NCI-H128 (cell line): ENCODE results near the gene RUNX2.

Source experiments
- DNase-seq: peaks from one replicate; lab custom pipeline; 2025; ENCODE audit not compliant: unreplicated experiment; lab: John Stamatoyannopoulos, UW

RUNX2 gene

GRCh38 chr6:45400021-45400420 is 71.9 kb downstream of the RUNX2 start:
- no peak for DNase-seq

- no peak for DNase-seq
Observed at GRCh38 chr6:45411959-45412358, 83.8 kb downstream of the RUNX2 start.

DNA sequence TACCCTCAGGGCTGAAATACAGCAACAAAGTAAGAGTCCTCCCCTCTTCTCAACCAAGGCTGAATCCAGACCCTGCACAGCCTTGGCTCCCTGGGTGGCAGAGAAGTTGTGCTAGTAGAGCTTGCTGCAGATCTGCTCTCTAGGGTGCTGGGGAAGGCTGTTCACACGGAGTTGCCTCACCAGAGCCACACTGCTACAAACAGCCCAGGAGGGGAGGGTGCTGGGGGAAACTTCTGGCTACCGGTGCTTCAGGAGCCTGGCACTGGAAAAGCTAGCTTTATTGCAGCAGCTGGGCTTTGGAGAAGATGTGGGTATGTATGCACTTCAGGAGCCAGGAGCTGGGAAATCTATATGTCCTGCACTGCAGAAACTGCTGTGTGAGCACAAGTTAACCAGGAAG is 87.2 kb downstream of the RUNX2 start:
- DNase-seq: no peak

DNA sequence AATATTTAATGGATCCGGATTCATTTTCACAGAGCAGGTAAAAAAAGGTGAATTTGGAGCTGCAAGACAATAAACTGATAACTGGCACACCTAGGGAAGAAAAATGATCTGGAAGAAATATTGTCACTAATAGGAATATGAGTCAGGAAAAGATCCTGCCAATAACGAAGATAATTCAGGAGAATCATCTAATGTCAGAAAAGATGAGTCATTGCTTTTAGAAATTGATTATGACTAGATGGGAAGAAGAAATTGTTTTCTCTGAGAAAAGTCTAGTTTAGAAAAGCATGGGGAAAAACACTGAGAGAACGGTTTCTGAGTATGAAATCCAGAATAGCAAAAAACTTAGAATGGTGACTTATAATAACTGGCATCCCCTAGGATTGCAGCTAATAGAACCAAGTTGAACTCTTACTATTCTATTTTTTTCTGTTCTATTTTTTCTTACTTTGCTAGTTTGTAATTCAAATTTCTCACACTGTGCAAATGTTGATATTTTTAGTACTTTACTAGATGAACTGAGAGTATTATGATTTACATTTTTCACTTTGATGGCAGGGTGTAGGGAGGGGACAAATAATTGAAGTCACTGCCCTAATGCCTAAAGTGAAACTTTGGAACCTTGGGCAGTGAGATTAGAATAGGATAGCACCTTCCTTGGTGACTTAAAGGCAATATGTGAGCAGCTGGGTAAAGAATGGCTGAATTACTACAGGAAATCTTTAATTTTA is 87.8 kb downstream of the RUNX2 start:
- no peak for DNase-seq

DNA sequence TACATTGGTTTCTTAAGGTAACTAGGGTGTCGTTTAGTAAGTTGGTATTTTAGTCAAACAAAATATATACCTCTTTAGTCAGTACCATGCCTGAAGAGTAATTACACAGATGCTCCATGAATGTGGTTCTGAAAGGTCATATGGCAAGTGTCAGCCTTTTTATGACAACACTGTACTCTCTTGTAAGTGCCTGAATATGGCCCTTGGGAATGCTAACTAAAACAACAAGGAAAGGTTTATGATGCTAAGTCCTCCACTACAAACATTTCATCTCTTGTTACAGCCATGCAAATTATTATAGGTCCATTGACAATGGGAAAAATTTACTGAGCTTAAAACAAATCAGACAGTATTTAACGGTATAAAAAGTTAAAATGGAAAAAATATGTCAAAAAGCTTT is 88.6 kb downstream of the RUNX2 start:
- DNase-seq: no peak

DNA sequence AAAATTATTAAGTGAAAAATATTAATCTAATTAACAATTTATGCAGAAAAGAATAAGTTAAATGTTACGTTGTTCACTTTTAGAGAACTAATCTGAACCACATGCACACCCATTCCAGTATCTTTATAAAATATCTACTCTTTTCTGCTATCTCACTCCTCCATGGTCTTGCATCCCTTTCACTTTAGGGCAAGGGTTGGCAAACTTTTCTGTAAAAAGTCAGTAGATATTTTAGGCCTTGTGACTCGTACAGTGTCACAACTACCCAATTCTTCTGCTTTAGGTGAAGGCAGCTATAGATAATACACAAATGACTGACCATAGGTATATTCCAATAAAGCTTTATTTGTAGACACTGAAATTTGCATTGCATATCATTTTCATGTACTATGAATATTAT is 89.3 kb downstream of the RUNX2 start:
- DNase-seq: no peak

DNA sequence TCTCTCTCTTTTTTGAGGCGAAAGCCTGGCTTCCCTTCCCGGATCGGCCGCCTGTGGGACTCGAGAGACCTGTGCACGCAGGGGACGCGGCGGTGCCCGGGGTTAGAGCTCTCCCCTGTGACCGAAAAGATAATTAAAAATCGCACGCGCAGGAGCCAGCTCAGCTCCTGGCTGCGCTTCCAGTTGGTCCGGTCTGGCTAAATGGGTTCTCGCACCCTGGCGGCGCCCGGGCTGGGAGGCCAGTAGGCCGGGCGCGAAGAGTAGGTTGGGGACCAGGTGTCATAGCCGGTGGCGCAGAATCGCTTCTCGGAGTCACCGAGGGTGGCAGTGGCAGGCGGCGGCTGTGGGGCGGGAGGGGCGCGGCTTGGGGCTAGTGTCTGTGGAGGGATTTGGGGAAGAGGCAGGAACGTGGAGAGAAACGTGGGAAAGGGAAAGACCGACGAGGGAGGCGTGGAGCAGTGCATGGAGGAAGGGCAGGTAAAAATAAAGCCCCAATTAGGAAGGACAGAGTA is 91.5 kb downstream of the RUNX2 start:
- no peak for DNase-seq

GRCh38 chr6:45420083-45420908 is 92.2 kb downstream of the RUNX2 start:
- no peak for DNase-seq

GRCh38 chr6:45420909-45421708 is 93.0 kb downstream of the RUNX2 start:
- no peak for DNase-seq

- DNase-seq: no peak
Observed at GRCh38 chr6:45421709-45422502, 93.8 kb downstream of the RUNX2 start.

DNA sequence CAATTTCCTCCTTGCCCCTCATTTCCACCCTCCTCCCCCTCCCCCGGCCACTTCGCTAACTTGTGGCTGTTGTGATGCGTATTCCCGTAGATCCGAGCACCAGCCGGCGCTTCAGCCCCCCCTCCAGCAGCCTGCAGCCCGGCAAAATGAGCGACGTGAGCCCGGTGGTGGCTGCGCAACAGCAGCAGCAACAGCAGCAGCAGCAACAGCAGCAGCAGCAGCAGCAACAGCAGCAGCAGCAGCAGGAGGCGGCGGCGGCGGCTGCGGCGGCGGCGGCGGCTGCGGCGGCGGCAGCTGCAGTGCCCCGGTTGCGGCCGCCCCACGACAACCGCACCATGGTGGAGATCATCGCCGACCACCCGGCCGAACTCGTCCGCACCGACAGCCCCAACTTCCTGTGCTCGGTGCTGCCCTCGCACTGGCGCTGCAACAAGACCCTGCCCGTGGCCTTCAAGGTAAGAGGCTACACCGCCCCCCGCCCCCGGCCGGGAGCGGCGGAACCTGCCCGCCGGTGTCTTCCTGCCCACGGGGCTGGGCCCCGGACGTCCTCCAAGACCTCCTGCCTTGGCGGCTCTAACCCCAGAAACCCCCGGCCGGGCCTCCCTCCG is 94.5 kb downstream of the RUNX2 start:
- DNase-seq: no peak

DNA sequence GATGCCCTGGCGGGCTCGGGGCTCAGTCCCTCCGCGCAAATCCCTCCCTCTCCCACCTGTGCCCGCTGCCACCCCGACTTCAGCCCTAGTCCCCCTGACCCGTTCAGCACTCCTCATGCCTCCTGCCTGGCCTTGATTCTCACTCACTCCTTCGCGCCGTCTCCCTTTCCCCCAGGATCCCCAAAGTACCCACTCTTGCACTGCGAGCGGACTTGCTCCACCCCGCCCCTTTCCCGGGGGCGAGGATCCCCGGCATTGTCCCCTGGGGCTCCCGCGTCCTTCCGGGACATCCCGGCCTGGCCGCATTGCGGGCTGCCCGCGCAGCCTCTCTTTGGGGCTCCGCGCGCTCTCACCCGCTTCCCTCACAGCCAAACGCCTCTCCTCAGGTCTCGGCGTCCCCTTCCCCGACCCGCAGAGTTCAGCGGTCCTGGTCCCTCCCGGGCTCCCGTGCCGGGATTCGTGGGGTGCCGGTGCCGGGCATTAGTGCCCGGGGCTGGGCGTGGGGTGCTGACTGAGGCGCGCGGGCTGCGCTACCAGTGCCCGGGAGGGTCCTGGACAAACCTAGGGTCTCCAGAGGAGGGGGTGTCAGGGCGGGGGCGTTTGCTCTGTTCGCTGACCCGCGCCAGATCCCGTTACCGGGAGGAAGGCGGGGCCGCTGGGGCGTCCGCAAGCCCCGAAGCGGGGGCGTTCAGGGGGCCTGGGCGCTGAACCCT is 95.1 kb downstream of the RUNX2 start:
- DNase-seq: no peak

DNA sequence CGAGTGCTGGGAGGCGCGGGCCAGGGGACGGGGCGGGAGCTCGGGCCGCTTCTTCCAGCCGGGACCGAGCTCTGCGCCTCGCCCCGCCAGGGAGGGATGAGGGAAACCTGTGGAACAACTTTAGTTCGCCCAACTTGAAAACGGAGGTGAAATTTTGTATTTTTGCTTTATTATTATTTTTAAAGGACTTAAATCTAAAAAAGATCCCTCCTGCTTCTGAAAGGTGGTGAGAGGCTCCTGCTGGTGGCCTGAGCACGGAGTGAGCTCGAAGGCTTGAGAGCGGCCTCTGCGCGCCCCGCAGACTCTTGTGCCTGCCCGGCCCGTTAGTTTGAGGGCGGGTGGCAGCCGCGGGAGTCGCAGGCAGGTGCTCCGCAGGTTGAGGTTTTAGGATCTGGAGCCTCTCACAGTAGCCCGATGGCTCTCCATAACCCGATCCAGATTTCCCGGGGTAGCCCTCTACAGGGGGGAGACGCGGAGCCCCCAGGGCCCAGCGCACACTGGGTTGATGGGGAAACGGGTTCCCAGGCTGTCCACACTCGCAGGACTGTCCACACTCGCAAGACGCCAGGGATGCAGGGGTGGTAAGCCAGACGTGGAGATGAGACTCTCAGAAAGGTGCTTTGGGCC is 95.8 kb downstream of the RUNX2 start:
- no peak for DNase-seq

GRCh38 chr6:45424451-45424861 is 96.3 kb downstream of the RUNX2 start:
- no peak for DNase-seq

- no peak for DNase-seq
Observed at GRCh38 chr6:45426251-45426650, 98.1 kb downstream of the RUNX2 start.

DNA sequence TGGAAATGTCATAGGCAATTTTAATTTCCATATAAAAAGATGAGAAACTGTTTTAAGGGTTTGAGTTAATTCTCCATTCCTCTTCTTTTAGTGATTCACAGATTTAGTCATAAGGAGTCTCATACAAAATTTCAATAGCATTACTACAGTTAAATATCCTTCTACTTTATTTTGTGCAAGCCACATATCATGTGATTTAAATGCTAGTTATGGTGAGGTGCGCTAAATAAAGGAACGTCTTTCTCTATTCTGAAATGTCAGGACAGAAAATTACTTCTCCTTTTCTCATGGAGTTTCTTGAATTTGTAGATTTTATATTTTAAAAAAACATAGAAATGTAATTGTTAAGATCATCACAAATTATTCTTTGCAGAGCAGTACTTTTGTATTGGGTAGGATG is 99.6 kb downstream of the RUNX2 start:
- DNase-seq: no peak

DNA sequence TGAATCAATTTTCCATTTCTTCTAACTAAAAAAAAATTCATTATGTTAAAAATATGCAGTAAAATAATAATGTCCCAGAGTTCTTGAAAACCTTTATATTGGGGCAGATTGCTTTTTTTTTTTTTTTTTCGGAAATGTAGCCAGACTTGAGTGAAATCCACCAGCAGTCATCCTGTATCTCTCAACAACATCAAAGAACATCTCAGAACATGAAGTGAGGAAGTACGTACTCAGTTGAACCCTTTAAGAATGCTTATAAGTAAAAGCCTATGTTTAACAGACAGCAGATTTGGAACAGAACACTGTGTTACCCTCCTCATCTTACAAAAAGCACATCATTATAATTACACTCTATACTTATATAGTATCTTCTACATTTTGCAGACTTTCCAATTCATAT is 100.6 kb downstream of the RUNX2 start:
- no peak for DNase-seq

DNA sequence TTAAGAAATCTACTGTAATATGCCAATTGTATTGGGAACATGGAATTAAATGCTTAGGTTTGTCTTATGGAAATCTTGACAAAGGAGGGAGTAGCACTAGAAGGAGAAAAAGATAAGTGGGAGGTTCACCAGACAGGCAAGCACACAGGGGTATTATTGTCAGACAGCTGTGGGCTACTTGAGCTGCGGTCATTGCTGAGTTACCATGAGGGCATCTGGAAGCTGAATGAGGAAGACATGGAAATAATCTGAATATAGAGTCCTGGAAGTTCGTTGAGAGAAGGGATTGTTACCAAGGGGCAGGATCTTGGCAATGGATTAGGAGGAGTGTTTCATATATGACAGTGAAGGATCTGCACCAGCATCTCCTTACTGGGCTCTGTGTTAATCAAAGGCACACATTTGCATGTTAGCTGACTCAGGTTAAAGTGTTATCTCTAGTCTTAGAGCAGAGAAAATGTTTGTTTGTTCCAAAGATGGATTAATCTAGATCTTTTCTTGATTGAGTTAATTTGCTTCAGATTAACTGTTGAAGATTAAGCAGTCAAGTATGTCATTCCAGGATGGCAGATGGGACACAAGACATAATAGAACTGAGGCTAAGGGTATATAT is 102.6 kb downstream of the RUNX2 start:
- no peak for DNase-seq
